Duodenal mucosa (tissue), 2 donors: ENCODE measurements around the gene KANK4.
"Not testable (repeated sequence)": the region's sequence is repeated elsewhere in the genome, so short reads cannot be mapped to it uniquely, and the experiment has no call there.

ENCODE experiments used
- H3K27ac ChIP-seq: one replicate; pipeline ENCODE4 v1.7.0; 2013; ENCODE audit warnings: low read depth, low read length
- H3K27me3 ChIP-seq, 2 donors: one replicate each; pipeline ENCODE4 v1.7.0; 2013; ENCODE audit warnings: low read length in 2 of 2, control low read depth in 1 of 2; ENCODE audit not compliant: insufficient read depth in 2 of 2, control insufficient read depth in 1 of 2
- H3K36me3 ChIP-seq, 2 donors: one replicate each; pipeline ENCODE4 v1.7.0; 2013; ENCODE audit warnings: low read length in 2 of 2, control low read depth in 1 of 2; ENCODE audit not compliant: insufficient read depth in 2 of 2, control insufficient read depth in 1 of 2
- H3K4me1 ChIP-seq, 2 donors: one replicate each; pipeline ENCODE4 v1.7.0; 2013; ENCODE audit warnings: low read length in 2 of 2, control low read depth in 1 of 2; ENCODE audit not compliant: insufficient read depth in 2 of 2, control insufficient read depth in 1 of 2
- H3K4me3 ChIP-seq, 2 donors: one replicate each; pipeline ENCODE4 v1.7.0; 2013; ENCODE audit warnings: low read length in 2 of 2, low read depth in 1 of 2
- H3K9ac ChIP-seq, 2 donors: one replicate each; pipeline ENCODE4 v1.7.0; 2013; ENCODE audit warnings: low read length in 2 of 2, low read depth in 1 of 2
- H3K9me3 ChIP-seq, 2 donors: one replicate each; pipeline ENCODE4 v1.7.0; 2013; ENCODE audit warnings: low read length in 2 of 2, control low read depth in 1 of 2; ENCODE audit not compliant: control insufficient read depth in 1 of 2

Gene KANK4

DNA sequence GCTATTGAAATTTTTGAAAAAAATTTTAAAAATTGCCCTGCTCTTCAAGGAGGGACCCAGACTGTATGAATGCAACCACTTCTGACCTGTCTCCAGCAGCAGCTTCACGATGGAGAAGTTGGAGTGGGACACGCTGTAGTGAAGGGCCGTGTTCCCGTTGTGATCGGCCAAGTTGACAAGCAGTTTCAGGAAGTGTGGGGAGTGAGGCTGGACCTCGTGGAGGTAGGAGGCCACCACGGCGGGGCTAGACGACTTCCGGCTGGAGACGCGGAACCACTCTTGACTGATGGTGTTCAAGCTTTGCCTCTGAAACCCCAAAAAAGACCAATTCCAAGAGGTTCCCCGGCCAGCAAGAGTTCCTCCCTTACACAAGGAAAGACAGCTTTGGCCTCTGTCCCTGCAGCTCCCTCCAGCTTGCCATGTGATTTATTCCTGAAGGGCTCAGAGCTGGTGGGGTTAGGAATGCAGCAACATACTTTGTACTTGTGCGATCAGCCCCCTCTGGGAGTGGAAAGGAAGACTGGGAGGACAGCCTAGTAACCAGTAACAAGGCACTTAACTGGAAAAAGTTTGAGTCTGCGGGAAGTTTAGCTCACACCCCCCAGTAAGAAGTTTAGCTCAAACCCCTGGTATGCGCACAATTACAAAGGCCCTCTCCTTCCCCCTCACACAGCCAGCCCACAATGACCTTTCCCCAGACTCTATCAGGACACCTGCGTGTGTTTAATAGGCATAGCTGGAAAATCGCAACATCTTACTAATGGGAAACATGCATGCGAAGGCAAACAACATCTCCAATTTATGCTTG, 56.0 kb downstream of the KANK4 start:
- H3K4me1 ChIP-seq = no peaks in the 10 kb centered on the region
- no peaks in the 10 kb centered on the region for H3K9me3 ChIP-seq
- no peak overlapping the region for H3K27ac ChIP-seq
- H3K36me3 ChIP-seq = no peaks in the 10 kb centered on the region
- H3K9ac ChIP-seq = no peak overlapping the region
- no peak overlapping the region for H3K4me3 ChIP-seq
- H3K27me3 ChIP-seq = no peaks in the 10 kb centered on the region

DNA sequence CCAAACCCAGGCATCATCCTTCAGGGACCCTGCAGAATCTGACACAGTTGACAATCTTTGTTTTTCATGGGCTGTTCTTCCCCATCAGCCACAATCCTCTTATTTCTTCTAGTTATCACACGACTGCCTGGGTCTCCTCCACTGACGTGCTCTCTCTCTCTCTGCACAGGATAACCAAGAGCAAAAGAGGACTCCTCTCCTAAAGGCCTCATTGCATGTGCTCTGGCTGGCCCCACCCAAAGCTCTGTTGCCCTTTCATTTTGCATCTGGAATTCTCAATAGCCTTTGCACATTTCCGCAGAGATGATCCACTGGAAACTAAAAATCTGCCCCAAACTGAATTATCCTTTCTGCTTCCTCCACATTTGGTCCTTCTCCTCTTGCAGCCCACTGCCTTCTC, 58.5 kb downstream of the KANK4 start:
- Histone ChIP-seq H3K36me3 (no peaks in the 10 kb centered on the region), H3K4me1 (no peaks in the 10 kb centered on the region), H3K9ac (no peak overlapping the region), H3K27ac (no peak overlapping the region), H3K4me3 (no peak overlapping the region), H3K9me3 (no peaks in the 10 kb centered on the region), H3K27me3 (no peaks in the 10 kb centered on the region)

DNA sequence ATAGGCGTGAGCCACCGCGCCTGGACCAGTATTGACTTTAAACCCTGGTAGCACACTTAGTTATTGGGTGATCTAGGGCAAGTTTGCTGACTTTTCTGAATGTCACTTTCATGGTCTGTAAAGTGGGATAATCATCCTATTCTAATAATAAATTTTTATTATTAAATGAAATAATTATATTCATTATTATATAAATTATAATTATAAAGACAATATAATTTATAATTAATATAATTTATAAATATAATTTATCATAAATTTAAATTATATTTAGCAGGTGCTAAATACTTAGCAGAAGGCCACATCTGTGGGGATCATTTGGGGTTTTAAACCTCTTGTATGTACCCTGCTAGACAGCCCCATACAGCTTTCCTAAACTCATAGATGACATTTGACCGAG, 59.7 kb downstream of the KANK4 start:
- no peaks in the 10 kb centered on the region for H3K27me3 ChIP-seq
- no peak overlapping the region for H3K9ac ChIP-seq
- no peak overlapping the region for H3K4me3 ChIP-seq
- H3K4me1 ChIP-seq = no peaks in the 10 kb centered on the region
- H3K9me3 ChIP-seq = no peaks in the 10 kb centered on the region
- H3K36me3 ChIP-seq = no peaks in the 10 kb centered on the region
- H3K27ac ChIP-seq = no peak overlapping the region

DNA sequence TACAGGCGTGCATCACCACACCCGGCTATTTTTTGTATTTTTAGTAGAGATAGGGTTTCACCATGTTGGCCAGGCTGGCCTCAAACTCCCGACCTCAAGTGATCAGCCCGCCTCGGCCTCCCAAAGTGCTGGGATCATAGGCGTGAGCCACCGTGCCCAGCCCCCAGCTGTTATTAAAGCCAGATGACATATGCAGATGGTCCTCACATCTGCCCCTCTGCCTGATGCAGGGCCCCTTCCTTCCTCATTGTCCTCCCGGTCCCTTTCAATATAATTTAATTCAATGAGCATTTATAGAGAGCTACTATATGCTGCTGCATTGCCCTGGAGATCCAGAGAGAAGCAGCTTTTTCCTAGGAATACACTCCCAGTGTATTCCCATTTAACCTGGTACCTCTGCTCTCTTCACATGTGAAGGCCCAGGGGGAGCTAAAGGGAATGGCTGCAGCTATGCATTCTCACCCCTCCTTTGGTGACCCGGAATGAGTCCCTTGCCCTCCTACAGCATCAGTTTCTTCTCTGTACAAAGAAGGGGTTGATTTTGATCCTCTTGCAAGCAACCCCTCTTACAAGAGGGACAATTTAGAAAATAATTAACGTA, 69.0 kb downstream of the KANK4 start:
- H3K4me3 ChIP-seq = no peak overlapping the region
- H3K4me1 ChIP-seq = no peaks in the 10 kb centered on the region
- H3K9me3 ChIP-seq = no peaks in the 10 kb centered on the region
- no peaks in the 10 kb centered on the region for H3K27me3 ChIP-seq
- no peak overlapping the region for H3K9ac ChIP-seq
- no peak overlapping the region for H3K27ac ChIP-seq
- no peaks in the 10 kb centered on the region for H3K36me3 ChIP-seq

DNA sequence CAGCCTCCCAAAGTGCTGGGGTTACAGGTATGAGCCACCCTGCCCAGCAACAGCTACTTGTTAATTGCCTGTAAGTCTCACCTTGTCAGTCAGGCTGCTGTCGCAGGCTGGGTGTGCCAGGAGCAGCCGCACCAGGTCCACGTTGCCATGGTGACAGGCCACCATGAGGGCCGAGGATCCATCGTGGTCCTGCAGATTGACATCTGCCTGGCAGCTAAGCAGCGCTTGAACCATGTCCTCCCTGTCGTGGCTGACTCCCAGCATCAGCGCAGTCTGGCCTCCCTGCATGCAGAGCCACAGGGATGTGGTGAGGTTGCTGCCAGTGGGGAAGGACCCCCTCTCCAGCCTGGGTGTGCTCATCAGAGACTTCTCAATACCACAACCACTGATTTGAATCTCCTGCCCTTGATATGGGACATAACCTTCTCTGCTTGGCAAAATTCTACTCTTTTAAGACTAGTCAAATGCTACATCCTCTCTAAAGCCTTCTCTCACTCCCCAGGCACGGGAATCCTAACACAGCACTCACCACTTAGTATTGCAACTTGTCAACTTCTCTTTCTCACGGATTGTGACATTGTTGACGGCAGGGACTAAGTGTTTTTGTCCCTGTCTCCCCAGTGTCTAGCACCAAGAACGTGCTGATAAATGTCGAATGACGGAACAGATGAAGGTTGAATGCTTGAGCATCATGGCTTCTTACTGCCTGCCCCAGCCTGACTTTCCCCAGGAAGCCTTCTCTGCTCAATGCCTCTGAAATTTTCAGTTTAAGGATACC, 71.7 kb downstream of the KANK4 start:
- Histone ChIP-seq H3K27me3 (no peaks in the 10 kb centered on the region), H3K27ac (no peak overlapping the region), H3K4me1 (no peaks in the 10 kb centered on the region), H3K4me3 (no peak overlapping the region), H3K9me3 (no peaks in the 10 kb centered on the region), H3K9ac (no peak overlapping the region), H3K36me3 (no peaks in the 10 kb centered on the region)

DNA sequence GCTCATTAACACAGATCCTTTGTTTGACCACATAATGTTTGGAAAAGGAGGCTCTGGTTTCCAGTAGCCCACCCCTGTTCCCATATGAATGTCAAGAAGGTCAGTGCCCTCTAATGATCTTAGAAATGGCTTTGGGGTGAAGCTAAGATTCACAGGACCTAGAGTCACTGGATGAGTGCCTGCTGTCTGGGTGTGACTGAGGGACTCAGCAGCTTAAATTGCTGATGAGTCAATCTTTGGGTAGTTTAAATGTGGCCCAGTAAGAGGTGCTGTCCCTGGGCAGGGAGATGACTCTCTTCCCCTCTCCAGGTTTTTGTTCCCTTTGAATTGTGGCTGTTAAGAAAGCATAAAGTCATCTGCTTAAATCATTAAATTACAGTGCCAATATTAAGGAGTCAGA, 74.0 kb downstream of the KANK4 start:
- Histone ChIP-seq H3K36me3 (no peaks in the 10 kb centered on the region), H3K4me3 (no peak overlapping the region), H3K9ac (no peak overlapping the region), H3K27ac (no peak overlapping the region), H3K27me3 (no peaks in the 10 kb centered on the region), H3K4me1 (no peaks in the 10 kb centered on the region), H3K9me3 (no peaks in the 10 kb centered on the region)

DNA sequence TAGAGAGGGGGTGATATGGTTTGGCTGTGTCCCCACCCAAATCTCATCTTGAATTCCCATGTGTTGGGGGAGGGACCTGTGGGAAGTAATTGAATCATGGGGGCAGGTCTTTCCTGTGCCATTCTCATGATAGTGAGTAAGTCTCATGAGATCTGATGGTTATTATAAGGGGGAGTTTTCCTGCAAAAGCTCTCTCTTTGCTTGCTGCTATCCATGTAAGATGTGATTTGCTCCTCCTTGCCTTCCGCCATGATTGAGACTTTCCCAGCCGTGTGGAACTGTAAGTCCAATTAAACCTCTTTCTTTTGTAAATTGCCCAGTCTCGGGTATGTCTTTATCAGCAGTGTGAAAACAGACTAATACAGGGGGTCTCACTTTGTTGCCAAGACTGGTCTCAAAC, 74.9 kb downstream of the KANK4 start:
- H3K27me3 ChIP-seq, H3K36me3 ChIP-seq, H3K4me1 ChIP-seq, H3K9me3 ChIP-seq, H3K27ac ChIP-seq, H3K4me3 ChIP-seq, H3K9ac ChIP-seq: not testable (repeated sequence)

DNA sequence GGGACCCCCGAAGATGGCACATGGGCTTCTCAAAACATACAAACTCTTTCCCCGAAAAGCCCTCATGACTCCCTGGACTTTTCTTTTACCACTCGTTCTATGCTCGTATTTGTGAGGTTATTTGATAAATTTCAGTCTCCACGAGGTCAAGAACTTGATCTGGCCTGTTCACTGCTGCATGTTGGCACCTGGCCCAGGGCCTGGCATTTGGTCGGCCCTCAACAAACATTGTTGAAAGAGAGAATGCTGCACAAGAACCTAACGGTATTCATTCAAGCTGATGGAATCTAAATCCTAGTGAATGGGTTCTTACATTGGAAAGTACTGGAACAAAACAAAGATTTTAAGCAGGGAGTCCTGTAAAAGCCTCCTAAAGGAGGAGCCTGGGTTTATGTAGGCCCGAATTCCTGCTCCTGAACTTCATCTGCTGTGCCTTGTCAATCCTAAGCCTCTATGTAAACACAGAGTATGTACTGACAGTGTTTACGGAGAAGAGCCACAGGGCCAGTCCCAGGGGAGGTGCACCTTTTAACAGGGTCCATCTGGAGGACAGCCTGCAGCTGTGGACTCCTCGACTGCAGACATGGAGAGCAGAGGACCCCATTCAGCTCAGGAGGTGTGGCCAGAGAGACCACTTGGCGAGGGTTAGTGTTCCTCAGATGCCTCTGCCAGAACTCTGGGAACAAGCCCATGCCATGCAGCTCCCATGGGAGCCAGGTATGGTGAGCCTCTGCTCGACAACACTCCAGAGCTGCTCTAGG, 77.7 kb downstream of the KANK4 start:
- Histone ChIP-seq H3K4me1 (no peaks in the 10 kb centered on the region), H3K4me3 (no peak overlapping the region), H3K36me3 (no peaks in the 10 kb centered on the region), H3K9ac (no peak overlapping the region), H3K9me3 (no peaks in the 10 kb centered on the region), H3K27ac (no peak overlapping the region), H3K27me3 (no peaks in the 10 kb centered on the region)

DNA sequence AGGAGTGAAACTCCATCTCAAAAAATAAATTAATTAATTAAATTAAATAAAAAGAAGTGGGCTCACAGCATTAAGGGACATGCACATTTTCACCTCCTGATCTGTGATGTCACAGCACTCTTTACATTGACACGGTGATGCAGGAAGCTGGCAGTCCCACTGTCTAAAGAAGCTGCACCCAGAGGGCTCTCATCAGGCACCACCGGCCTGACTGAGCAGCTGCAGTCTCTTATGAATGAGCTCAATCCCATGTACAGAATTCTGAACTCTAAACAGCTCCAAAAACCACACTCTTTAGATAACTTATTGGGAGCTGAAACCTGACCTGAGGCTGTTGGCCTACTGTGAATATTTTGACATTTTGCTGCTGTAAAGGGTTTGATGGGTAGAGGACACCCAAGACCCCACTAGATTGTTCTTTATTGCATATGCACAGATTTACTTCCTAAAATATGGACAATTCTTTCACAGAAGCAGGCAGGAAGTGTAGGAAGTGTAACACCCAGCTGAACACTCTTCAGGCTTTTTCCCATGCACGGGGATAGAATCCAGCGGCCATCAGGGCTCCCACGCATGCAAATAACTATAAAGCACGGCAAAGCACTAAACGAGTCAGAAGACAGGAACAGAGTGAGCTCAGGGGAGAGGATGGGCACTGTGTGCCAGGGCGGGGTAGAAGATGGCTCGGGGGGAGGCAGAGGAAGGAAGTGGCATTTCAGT, 78.4 kb downstream of the KANK4 start:
- Histone ChIP-seq H3K9ac (no peak overlapping the region), H3K4me1 (no peaks in the 10 kb centered on the region), H3K27ac (no peak overlapping the region), H3K36me3 (no peaks in the 10 kb centered on the region), H3K9me3 (no peaks in the 10 kb centered on the region), H3K4me3 (no peak overlapping the region), H3K27me3 (no peaks in the 10 kb centered on the region)
